Urinary bladder (tissue), 4 donors: ENCODE results near the gene FGF11. TPM values are rescaled to one million over a fixed set of nuclear protein-coding genes. Genes with fewer than 3 reads are reported as not detected.

Experiments used
- DNase-seq: peaks from one replicate; pipeline ENCODE4 v3.0.0-alpha.2; 2015; ENCODE audit errors: extremely low spot score
- H3K27ac ChIP-seq: one replicate; pipeline ENCODE4 v1.5.1; 2013; ENCODE audit warnings: low read depth, mild to moderate bottlenecking, moderate library complexity
- H3K36me3 ChIP-seq: one replicate; pipeline ENCODE4 v1.6.1; 2013; ENCODE audit warnings: mild to moderate bottlenecking, moderate library complexity; ENCODE audit not compliant: insufficient read depth
- H3K4me1 ChIP-seq: one replicate; pipeline ENCODE4 v1.6.1; 2013; ENCODE audit warnings: mild to moderate bottlenecking, moderate library complexity; ENCODE audit not compliant: insufficient read depth
- H3K4me3 ChIP-seq: one replicate; pipeline ENCODE4 v1.5.1; 2013; ENCODE audit warnings: low read depth, low read length
- WGBS: extraction: QIAGEN DNeasy Blood & Tissue Kit; methylation state at CpG from one replicate; pipeline ENCODE4 v1.1.7; 2013; 5-methylcytosine and 5-hydroxymethylcytosine counted together
- polyA plus RNA-seq: library from polyadenylated mRNA; stranded (reverse); fragments of 200-250 nt; gene quantifications from one replicate; pipeline ENCODE4 v1.2.3, GENCODE V29; 2013
- total RNA-seq: library from RNA; depleted of rRNA; stranded (reverse); fragments of >200 nt; gene quantifications from one replicate; pipeline ENCODE4 v1.2.3, GENCODE V29; 2014
- donor health status: healthy with polysubstance abuse.
- donor health status: healthy.

FGF11 gene
- total and polyA plus RNA-seq, 2 donors: 0.95 to 2.1 TPM

GRCh38 chr17:7415784-7416183 lies 23.5 kb upstream of the FGF11 start:
- Histone ChIP-seq H3K27ac (no peak overlapping the region), H3K36me3 (no peaks in the 10 kb centered on the region), H3K4me3 (no peak overlapping the region), H3K4me1 (no peaks in the 10 kb centered on the region)
- WGBS: 87% methylated on average over 23 of the region's 23 CpGs
- DNase-seq: no peak

GRCh38 chr17:7416323-7416722 lies 23.0 kb upstream of the FGF11 start:
- no peaks in the 10 kb centered on the region for H3K36me3 ChIP-seq
- no peak overlapping the region for H3K4me3 ChIP-seq
- no peak for DNase-seq
- WGBS: 79% methylated on average over 6 of the region's 6 CpGs
- H3K27ac ChIP-seq: no peak overlapping the region
- no peaks in the 10 kb centered on the region for H3K4me1 ChIP-seq

- Histone ChIP-seq H3K36me3 (no peaks in the 10 kb centered on the region), H3K27ac (no peak overlapping the region), H3K4me1 (no peaks in the 10 kb centered on the region), H3K4me3 (no peak overlapping the region)
- DNase-seq: no peak
- WGBS: 94% methylated on average over 54 of the region's 54 CpGs
Measured at GRCh38 chr17:7417056-7417655, 22.2 kb upstream of the FGF11 start.

GRCh38 chr17:7418472-7419152 lies 20.7 kb upstream of the FGF11 start:
- 68% methylated on average over 18 of the region's 18 CpGs for WGBS
- H3K4me3 ChIP-seq: no peak overlapping the region
- H3K4me1 ChIP-seq: no peaks in the 10 kb centered on the region
- no peak overlapping the region for H3K27ac ChIP-seq
- no peaks in the 10 kb centered on the region for H3K36me3 ChIP-seq
- no peak for DNase-seq

- no peaks in the 10 kb centered on the region for H3K36me3 ChIP-seq
- WGBS: 71% methylated on average over 17 of the region's 17 CpGs
- no peaks in the 10 kb centered on the region for H3K4me1 ChIP-seq
- no peak for DNase-seq
- no peak within 1 kb of the TSS for H3K27ac ChIP-seq
- H3K4me3 ChIP-seq: no peak within 1 kb of the TSS
Measured at GRCh38 chr17:7419819-7420610, 19.3 kb upstream of the FGF11 start, which contains the start of gene SPEM1. TSS of gene SPEM1 (plus strand) at chr17:7420324. CDS start at chr17:7420385, 61 bp downstream.

GRCh38 chr17:7421186-7421585 lies 18.1 kb upstream of the FGF11 start:
- no peak overlapping the region for H3K27ac ChIP-seq
- H3K36me3 ChIP-seq: no peaks in the 10 kb centered on the region
- WGBS: 92% methylated on average over 16 of the region's 16 CpGs
- no peak for DNase-seq
- no peaks in the 10 kb centered on the region for H3K4me1 ChIP-seq
- H3K4me3 ChIP-seq: no peak overlapping the region

DNA sequence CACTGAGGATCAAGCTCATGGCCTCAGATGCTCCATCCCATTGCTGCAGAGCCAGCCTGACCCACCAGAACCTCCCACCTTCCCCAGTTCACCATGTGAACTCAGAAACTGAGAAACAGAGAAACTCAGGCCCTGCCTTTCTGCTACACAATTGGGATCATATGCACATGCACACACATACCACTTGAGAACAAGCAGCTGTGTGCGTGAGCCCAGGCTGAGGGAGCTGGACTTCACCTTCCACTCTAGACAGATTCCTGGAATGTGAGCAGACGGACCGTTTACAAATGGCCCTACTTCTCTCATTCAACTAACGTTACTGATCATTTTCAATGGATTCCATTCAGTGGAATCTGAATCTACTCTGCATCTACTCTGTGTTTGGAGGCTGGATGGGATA lies 15.6 kb upstream of the FGF11 start:
- no peaks in the 10 kb centered on the region for H3K36me3 ChIP-seq
- DNase-seq: no peak
- WGBS: 38% methylated on average over 4 of the region's 4 CpGs
- no peak overlapping the region for H3K4me3 ChIP-seq
- no peaks in the 10 kb centered on the region for H3K4me1 ChIP-seq
- H3K27ac ChIP-seq: no peak overlapping the region

- Histone ChIP-seq H3K27ac (no peak within 1 kb of the TSS), H3K36me3 (no peaks in the 10 kb centered on the region), H3K4me3 (no peak within 1 kb of the TSS), H3K4me1 (no peaks in the 10 kb centered on the region)
- no peak for DNase-seq
- WGBS: 87% methylated on average over 7 of the region's 7 CpGs
Measured at GRCh38 chr17:7425316-7425715, 14.0 kb upstream of the FGF11 start, which contains the start of gene SPEM2. TSS of gene SPEM2 (plus strand) at chr17:7425616. CDS start at chr17:7425689, 73 bp downstream.

DNA sequence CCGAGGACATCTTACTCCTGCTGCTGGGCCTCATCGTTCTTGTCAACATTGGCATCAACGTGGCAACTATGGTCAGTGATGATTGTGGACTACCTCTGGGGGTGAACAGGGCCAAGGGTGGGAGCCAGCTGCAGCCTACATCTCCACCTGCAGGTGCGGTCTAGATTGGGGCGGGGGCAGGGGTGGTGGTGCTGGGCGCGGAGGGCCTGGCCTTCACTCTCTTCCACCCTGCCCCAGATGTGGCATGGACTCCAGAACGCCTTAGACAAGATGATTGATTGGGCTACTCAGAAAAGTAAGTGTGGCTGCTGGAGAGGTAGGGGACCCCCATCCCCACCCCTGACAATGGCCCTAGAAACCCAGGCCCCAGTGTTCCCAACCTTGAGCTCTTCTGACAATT lies 13.6 kb upstream of the FGF11 start:
- no peaks in the 10 kb centered on the region for H3K36me3 ChIP-seq
- no peak for DNase-seq
- H3K27ac ChIP-seq: no peak overlapping the region
- 82% methylated on average over 8 of the region's 8 CpGs for WGBS
- H3K4me1 ChIP-seq: no peaks in the 10 kb centered on the region
- no peak overlapping the region for H3K4me3 ChIP-seq

GRCh38 chr17:7426203-7426863 lies 13.0 kb upstream of the FGF11 start:
- Histone ChIP-seq H3K27ac (no peak overlapping the region), H3K4me1 (no peaks in the 10 kb centered on the region), H3K36me3 (no peaks in the 10 kb centered on the region), H3K4me3 (no peak overlapping the region)
- no peak for DNase-seq
- WGBS: 94% methylated on average over 33 of the region's 33 CpGs

DNA sequence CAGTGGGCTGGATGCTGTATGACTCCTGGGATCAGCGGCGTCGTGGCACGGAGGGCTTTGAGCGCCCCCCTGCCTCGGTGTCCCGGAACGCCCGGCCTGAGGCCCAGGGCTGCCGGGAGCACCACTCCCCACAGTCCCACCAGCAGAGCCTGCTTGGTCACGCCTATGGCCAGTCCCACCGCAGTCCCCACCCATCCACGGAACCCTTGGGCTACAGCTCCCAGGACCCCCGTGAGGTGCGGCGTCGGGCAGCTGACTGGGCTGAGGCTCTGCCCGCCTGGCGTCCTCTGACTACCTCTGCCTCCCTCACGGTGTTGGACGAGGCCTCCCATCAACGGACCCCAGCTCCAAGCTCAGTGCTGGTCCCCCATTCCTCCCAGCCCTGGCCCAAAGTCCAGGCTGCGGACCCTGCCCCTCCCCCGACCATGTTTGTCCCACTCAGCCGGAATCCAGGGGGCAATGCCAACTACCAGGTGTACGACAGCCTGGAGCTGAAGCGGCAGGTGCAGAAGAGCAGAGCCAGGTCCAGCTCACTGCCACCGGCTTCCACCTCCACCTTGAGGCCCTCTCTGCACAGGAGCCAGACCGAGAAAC lies 12.3 kb upstream of the FGF11 start:
- Histone ChIP-seq H3K4me1 (no peaks in the 10 kb centered on the region), H3K36me3 (no peaks in the 10 kb centered on the region), H3K4me3 (no peak overlapping the region), H3K27ac (no peak overlapping the region)
- WGBS: 90% methylated on average over 29 of the region's 29 CpGs
- no peak for DNase-seq

- Histone ChIP-seq H3K27ac (no peak overlapping the region), H3K4me1 (no peaks in the 10 kb centered on the region), H3K4me3 (no peak overlapping the region), H3K36me3 (no peaks in the 10 kb centered on the region)
- no peak for DNase-seq
- WGBS: 89% methylated on average over 7 of the region's 7 CpGs
Measured at GRCh38 chr17:7427549-7427948, 11.8 kb upstream of the FGF11 start.

- H3K4me1 ChIP-seq: no peaks in the 10 kb centered on the region
- WGBS: 64% methylated on average over 5 of the region's 5 CpGs
- H3K27ac ChIP-seq: no peak within 1 kb of the TSS
- H3K4me3 ChIP-seq: no peak within 1 kb of the TSS
- H3K36me3 ChIP-seq: no peaks in the 10 kb centered on the region
- no peak for DNase-seq
Measured at GRCh38 chr17:7428557-7428956, 10.8 kb upstream of the FGF11 start, which contains the start of gene SPEM3. TSS of gene SPEM3 (plus strand) at chr17:7428857. CDS start at chr17:7428903, 46 bp downstream.
